GM12878 (cell line): ENCODE measurements around the gene PLCG1. TPM values are rescaled to one million over a fixed set of nuclear protein-coding genes. Genes with fewer than 3 reads are reported as not detected.

Experiments
- ATAC-seq: fragments of 200-7000 bp; cut with Tn5 transposase; 3 replicates; pipeline ENCODE4 v1.9.1; 2020; ENCODE audit warnings: mild to moderate bottlenecking, moderate library complexity
- BruUV-seq: library from RNA; stranded (reverse); fragments of 400-500 nt; replicated peaks from 2 replicates; lab custom pipeline; 2021; lab: Mats Ljungman, UMichigan
- CTCF ChIA-PET: fragments of 300-600 bp; sonication (Branson Sonifier 250); formaldehyde crosslinking; extraction: SDS; loops from one replicate; lab custom pipeline; 2021; ENCODE audit warnings: inconsistent platforms; lab: Yijun Ruan, JAX
- POLR2A ChIA-PET: fragments of 350-600 bp; formaldehyde crosslinking; extraction: SDS; loops from one replicate; lab custom pipeline; 2021; ENCODE audit warnings: inconsistent platforms; lab: Charles Lee
- RAD21 ChIA-PET: fragments of 300-600 bp; sonication (Branson Sonifier 250); formaldehyde crosslinking; loops from one replicate; lab custom pipeline; 2023; ENCODE audit warnings: antibody characterized with exemption; ENCODE audit not compliant: unreplicated experiment; lab: Charles Lee
- SMC1A ChIA-PET: fragments of 300-600 bp; sonication (Branson Sonifier 250); formaldehyde crosslinking; loops from one replicate; lab custom pipeline; 2023; ENCODE audit not compliant: unreplicated experiment, uncharacterized antibody; lab: Charles Lee
- DNase-seq: peaks from one replicate; pipeline ENCODE4 v3.0.0-alpha.2; 2011; ENCODE audit warnings: low read depth, low spot score
- FAIRE-seq: peaks from 3 replicates; lab custom pipeline; 2011; peaks lifted over from hg19 to GRCh38; lab: Jason Lieb, UNC
- H2AFZ ChIP-seq: 2 replicates; pipeline ENCODE4 v1.6.0; 2011; ENCODE audit warnings: low read depth, low read length, control low read depth; ENCODE audit not compliant: control insufficient read depth
- H3K27ac ChIP-seq: 2 replicates; pipeline ENCODE4 v1.5.1; 2011; ENCODE audit warnings: control low read depth; ENCODE audit not compliant: control insufficient read depth, insufficient read depth
- H3K27me3 ChIP-seq, 2 experiments: replicated peaks in 1 of 2; 2 replicates each; pipeline versions ENCODE4 v1.6.0 to v1.6.1; 2011; ENCODE audit warnings: low read length in 1 of 2; ENCODE audit not compliant: control insufficient read depth in 2 of 2, insufficient read depth in 2 of 2
- H3K36me3 ChIP-seq, 2 experiments: 2 replicates each; pipeline ENCODE4 v1.5.1; 2011; ENCODE audit warnings: low read length in 1 of 2; ENCODE audit not compliant: control insufficient read depth in 2 of 2, insufficient read depth in 2 of 2
- H3K4me1 ChIP-seq: 2 replicates; pipeline ENCODE4 v1.6.1; 2011; ENCODE audit warnings: mild to moderate bottlenecking, low read length, moderate library complexity, mixed read lengths; ENCODE audit not compliant: control insufficient read depth, insufficient read depth
- H3K4me2 ChIP-seq: 2 replicates; pipeline ENCODE4 v1.6.0; 2011; ENCODE audit warnings: control low read depth; ENCODE audit not compliant: control insufficient read depth, insufficient read depth
- H3K4me3 ChIP-seq: fragments of 200-600 bp; sonication (generic); 2 replicates; pipeline ENCODE4 v1.5.1; 2016
- H3K79me2 ChIP-seq: 2 replicates; pipeline ENCODE4 v1.6.0; 2011; ENCODE audit warnings: low read length; ENCODE audit not compliant: control insufficient read depth, insufficient read depth
- H3K9ac ChIP-seq: 2 replicates; pipeline ENCODE4 v1.8.0; 2011; ENCODE audit warnings: low read length, control low read depth, mixed read lengths; ENCODE audit not compliant: control insufficient read depth, insufficient read depth
- H3K9me3 ChIP-seq: replicated peaks from 3 replicates; pipeline ENCODE4 v1.5.1; 2011; ENCODE audit warnings: mild to moderate bottlenecking, low read length; ENCODE audit not compliant: control insufficient read depth, insufficient read depth
- H4K20me1 ChIP-seq: 2 replicates; pipeline ENCODE4 v1.6.0; 2011; ENCODE audit not compliant: control insufficient read depth, insufficient read depth
- EGR1 ChIP-seq, 2 experiments: IDR thresholded peaks; 1 replicate in 1 of 2; 2 replicates in 1 of 2; pipeline ENCODE4 v1.6.1; 2011 to 2012; ENCODE audit warnings: low read depth in 2 of 2, low read length in 2 of 2, borderline replicate concordance in 1 of 2, mild to moderate bottlenecking in 1 of 2, moderate library complexity in 1 of 2
- WGBS: methylation state at CpG from one replicate; pipeline ENCODE4 v1.1.6; 2016; ENCODE audit warnings: low lambda C conversion rate; ENCODE audit not compliant: insufficient replicate concordance, insufficient coverage; ENCODE audit errors: missing lambda C conversion rate; 5-methylcytosine and 5-hydroxymethylcytosine counted together
- in situ Hi-C: fragments of 300-500 bp; cut with MboI; formaldehyde crosslinking; loops from 9 replicates; pipeline ENCODE4 v1.14.3; 2018; ENCODE audit warnings: mixed read lengths
- intact Hi-C: fragments of 100-400 bp; cut with micrococcal nuclease; formaldehyde crosslinking; loops from one replicate; pipeline ENCODE4 v1.14.2; 2022; ENCODE audit not compliant: unreplicated experiment
- polyA plus RNA-seq, 11 experiments: library from polyadenylated mRNA; depleted of rRNA in 4 of 11; unstranded in 6 of 11; stranded (reverse) in 5 of 11; fragments of >200 nt; fragmentation: Nextera tagmentation in 4 of 11; fragmentation: Illumina TruSeq in 1 of 11; extraction: Ambion mirVana in 4 of 11; extraction: Trizol in 1 of 11; gene quantifications; 1 replicate in 1 of 11; 2 replicates in 10 of 11; pipeline versions ENCODE4 v1.2.1 to v1.2.3, GENCODE V29; 2011 to 2016; ENCODE audit warnings: inconsistent platforms in 2 of 11, missing spikeins in 2 of 11, low read depth in 1 of 11
- total RNA-seq, 4 experiments: library from RNA; depleted of rRNA in 3 of 4; stranded (reverse); fragments of >200 nt in 3 of 4; fragmentation: Illumina TruSeq in 1 of 4; extraction: Trizol in 1 of 4; gene quantifications; 2 replicates each; pipeline versions ENCODE4 v1.2.1 to v1.2.3, GENCODE V29; 2013 to 2021
- TF ChIP-seq, protein P1 (sequence below): IDR thresholded peaks from 2 replicates; pipeline ENCODE4 v1.6.1; 2012; ENCODE audit warnings: low read length, inconsistent platforms
- TF ChIP-seq, protein P2 (sequence below): fragments of 450-650 bp; IDR thresholded peaks from 2 replicates; pipeline ENCODE4 v1.6.1; 2018; ENCODE audit warnings: borderline replicate concordance, mild to moderate bottlenecking; ENCODE audit not compliant: partially characterized antibody

Gene PLCG1
- total and polyA plus RNA-seq, 10 of the 15 experiments (the other 5 are each of a cell fraction or from before 2014, with no cell fraction given), result 2.6 to 114 (median 45.3) TPM

DNA sequence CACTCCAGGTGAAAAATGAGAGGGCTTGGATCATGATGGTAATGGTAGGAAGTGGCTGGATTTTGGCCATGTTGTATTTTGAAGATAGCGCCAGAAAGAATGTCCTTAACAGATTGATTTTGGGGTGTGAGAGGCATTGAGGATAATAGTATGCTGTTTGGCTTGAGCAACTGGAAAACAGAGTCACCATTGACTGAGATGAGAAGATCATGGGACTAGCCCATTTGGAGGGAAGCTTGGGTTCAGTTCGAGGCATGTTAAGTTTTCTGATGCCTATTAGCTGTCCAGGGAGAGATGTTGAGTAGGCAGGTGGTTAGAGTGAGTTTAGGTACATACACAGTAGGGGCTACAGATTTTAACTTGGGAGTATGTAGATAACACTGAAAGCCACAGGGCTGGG is 23.3 kb downstream of the PLCG1 start (continued):
- TF ChIP-seq, protein P1, sequence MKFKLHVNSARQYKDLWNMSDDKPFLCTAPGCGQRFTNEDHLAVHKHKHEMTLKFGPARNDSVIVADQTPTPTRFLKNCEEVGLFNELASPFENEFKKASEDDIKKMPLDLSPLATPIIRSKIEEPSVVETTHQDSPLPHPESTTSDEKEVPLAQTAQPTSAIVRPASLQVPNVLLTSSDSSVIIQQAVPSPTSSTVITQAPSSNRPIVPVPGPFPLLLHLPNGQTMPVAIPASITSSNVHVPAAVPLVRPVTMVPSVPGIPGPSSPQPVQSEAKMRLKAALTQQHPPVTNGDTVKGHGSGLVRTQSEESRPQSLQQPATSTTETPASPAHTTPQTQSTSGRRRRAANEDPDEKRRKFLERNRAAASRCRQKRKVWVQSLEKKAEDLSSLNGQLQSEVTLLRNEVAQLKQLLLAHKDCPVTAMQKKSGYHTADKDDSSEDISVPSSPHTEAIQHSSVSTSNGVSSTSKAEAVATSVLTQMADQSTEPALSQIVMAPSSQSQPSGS, result no peak

DNA sequence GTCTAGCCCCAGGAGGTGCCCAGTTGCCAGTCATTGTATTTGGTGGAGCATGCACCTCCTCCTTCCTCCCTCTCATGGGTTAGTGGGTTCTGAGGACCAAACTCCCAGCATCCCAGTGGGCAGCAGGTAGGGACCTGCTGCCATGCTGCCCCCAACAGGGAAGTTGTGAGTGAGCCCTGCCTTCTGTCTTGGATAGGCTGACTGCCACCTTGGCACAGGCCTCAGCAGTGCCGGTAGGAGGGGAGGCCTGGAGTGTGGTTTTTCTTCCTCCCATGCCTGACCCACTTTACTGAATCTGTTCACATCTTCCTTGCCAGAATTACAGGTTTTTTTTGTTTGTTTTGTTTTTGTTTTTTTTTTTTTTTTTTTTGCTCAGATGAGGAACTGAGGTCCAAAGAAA is 24.5 kb downstream of the PLCG1 start:
- 92% methylated on average over 1 of the region's 1 CpG for WGBS
- DNase-seq, result no peak
- H3K27ac ChIP-seq, result no peak overlapping the region

More for the DNA sequence above, 24.5 kb downstream of the PLCG1 start:
- no TSS peak for BruUV-seq
- CTCF ChIA-PET, result no interaction called here
- FAIRE-seq, result no peak
- no peaks in the 10 kb centered on the region for H3K27me3 ChIP-seq
- intact Hi-C loops (no loop called here), in situ Hi-C loops (no loop called here)
- no peak overlapping the region for H2AFZ ChIP-seq
- no peaks in the 10 kb centered on the region for H3K9me3 ChIP-seq
- no peak for ATAC-seq
- POLR2A ChIA-PET, result no interaction called here
- no peaks in the 10 kb centered on the region; the same call in none of the 2 replicates for H4K20me1 ChIP-seq
- H3K4me2 ChIP-seq, result no peak overlapping the region
- no peak overlapping the region for H3K4me3 ChIP-seq
- H3K4me1 ChIP-seq, result peaks cover 19% of the 10 kb centered on the region
- peaks cover 15% of the 10 kb centered on the region for H3K79me2 ChIP-seq
- RAD21 ChIA-PET, result no interaction called here
- SMC1A ChIA-PET, result no interaction called here
- H3K36me3 ChIP-seq, result peaks cover 31 to 56% of the 10 kb centered on the region in 2 experiments
- TF ChIP-seq, protein P2, sequence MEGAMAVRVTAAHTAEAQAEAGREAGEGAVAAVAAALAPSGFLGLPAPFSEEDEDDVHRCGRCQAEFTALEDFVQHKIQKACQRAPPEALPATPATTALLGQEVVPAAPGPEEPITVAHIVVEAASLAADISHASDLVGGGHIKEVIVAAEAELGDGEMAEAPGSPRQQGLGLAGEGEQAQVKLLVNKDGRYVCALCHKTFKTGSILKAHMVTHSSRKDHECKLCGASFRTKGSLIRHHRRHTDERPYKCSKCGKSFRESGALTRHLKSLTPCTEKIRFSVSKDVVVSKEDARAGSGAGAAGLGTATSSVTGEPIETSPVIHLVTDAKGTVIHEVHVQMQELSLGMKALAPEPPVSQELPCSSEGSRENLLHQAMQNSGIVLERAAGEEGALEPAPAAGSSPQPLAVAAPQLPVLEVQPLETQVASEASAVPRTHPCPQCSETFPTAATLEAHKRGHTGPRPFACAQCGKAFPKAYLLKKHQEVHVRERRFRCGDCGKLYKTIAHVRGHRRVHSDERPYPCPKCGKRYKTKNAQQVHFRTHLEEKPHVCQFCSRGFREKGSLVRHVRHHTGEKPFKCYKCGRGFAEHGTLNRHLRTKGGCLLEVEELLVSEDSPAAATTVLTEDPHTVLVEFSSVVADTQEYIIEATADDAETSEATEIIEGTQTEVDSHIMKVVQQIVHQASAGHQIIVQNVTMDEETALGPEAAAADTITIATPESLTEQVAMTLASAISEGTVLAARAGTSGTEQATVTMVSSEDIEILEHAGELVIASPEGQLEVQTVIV, result no peak
- TF ChIP-seq EGR1 (IDR thresholded peaks at IDR 0.05; ENCODE audit: borderline replicate concordance in 1 of 2, low read depth in 2 of 2, low read length in 2 of 2), result no peak
- no peak overlapping the region for H3K9ac ChIP-seq
